Measurements from ENCODE around the gene SRBD1.

The SRBD1 gene, protein sequence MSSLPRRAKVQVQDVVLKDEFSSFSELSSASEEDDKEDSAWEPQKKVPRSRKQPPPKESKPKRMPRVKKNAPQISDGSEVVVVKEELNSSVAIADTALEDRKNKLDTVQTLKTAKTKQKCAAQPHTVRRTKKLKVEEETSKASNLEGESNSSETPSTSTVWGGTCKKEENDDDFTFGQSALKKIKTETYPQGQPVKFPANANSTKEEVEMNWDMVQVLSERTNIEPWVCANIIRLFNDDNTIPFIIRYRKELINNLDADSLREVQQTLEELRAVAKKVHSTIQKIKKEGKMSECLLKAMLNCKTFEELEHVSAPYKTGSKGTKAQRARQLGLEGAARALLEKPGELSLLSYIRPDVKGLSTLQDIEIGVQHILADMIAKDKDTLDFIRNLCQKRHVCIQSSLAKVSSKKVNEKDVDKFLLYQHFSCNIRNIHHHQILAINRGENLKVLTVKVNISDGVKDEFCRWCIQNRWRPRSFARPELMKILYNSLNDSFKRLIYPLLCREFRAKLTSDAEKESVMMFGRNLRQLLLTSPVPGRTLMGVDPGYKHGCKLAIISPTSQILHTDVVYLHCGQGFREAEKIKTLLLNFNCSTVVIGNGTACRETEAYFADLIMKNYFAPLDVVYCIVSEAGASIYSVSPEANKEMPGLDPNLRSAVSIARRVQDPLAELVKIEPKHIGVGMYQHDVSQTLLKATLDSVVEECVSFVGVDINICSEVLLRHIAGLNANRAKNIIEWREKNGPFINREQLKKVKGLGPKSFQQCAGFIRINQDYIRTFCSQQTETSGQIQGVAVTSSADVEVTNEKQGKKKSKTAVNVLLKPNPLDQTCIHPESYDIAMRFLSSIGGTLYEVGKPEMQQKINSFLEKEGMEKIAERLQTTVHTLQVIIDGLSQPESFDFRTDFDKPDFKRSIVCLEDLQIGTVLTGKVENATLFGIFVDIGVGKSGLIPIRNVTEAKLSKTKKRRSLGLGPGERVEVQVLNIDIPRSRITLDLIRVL

DNA sequence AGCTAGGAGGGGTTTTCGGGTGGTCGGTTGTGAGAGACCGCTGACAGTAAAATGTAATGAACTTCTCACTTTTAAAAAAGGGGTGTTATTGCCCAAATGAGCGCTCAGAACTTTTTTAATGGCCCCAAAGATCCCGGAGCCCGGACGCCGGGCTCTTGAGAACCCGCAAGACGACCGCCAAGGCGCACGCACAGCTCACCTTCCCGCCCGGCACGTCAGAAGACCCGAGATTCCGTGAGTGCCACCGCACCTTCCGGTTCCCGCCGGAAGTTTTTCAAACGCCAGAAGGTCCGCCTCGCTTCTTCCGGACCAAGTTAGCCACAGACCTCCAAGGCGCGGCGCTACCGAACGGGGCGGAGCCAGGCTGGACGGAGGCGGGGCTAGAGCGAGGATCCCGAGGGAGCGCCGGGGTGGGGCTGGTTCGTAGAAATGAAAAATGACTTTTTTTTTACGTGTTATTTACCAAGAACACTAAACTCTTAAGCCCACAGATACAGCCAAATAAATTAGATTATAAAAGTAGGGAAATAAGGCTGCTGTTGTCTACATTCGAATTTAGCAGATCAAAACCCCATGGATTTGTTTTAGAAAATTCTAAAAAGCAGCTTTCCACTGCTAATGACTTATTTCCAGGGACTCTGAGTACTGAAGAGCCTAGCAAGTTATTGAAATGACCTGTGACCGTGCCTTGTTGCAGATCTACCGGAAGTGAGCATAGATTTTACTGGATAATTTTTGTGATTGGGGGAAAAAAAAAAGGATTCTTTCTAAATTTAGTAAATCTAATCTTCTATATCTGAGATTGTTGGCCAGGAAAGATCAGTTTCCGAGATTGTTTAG is at the start of gene SRBD1:
Gene SRBD1 (minus strand): TSS at position 248 of the 840 bp plus-strand sequence. CDS start 5,826 bp downstream, outside the sequence.
- DNase-seq = peak; percentile 86 to 90

DNA sequence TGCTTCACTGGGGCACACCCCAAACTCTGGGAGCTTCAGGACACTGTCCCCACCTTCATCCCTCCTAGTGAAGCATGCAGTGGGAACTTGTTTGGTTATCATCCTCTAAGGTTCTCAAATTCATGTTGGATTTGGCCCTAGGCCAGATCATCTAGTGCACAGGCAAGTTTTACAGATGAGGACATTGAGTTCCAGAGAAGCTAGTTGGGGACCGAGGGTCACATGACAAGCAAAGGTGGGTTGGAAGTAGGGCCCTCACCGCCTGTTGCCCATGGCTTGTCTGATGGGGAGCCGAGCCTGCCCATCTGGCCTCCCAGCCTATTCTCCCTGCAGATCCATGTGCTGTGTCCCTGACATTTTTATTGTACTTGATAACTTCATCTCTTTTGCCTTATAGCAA is 43.2 kb upstream of the SRBD1 start:
- no peak for DNase-seq

DNA sequence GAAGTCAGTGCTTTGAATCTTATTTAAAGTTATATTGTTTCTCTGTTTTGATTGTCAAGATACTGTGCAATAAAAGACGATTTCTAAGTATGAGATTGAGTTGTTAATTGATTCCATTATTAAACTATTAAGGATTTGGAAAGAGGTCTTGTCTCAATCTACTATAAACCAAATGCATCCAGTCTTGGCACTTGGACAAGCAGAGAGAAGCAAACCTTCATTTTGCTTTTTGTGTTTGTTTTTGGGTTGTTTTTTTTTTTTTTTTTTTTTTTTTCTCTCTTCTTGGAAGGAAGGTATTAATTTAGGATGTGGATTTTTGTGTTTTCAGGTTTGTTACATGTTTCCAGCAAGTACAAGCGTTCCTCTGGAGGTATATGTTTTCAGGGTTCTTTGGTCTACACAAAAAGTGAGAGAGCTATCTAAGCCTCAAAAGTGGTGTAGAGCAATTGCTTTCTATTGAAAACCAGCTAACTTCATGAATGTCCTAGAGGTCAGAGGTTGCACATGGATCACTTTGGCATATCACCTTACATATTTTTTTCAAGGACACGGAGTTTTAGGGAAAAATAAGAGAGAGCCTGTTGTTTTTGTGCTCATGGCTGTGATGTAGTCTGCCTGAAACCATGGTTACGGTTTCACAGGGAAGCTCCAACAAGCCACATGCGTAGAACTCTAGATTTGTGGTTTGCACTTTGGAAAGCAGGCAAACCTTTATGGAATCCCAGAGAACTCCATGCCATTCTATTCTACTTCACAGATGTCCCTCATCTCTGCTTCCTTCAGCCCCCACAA is 42.3 kb upstream of the SRBD1 start:
- DNase-seq = no peak

DNA sequence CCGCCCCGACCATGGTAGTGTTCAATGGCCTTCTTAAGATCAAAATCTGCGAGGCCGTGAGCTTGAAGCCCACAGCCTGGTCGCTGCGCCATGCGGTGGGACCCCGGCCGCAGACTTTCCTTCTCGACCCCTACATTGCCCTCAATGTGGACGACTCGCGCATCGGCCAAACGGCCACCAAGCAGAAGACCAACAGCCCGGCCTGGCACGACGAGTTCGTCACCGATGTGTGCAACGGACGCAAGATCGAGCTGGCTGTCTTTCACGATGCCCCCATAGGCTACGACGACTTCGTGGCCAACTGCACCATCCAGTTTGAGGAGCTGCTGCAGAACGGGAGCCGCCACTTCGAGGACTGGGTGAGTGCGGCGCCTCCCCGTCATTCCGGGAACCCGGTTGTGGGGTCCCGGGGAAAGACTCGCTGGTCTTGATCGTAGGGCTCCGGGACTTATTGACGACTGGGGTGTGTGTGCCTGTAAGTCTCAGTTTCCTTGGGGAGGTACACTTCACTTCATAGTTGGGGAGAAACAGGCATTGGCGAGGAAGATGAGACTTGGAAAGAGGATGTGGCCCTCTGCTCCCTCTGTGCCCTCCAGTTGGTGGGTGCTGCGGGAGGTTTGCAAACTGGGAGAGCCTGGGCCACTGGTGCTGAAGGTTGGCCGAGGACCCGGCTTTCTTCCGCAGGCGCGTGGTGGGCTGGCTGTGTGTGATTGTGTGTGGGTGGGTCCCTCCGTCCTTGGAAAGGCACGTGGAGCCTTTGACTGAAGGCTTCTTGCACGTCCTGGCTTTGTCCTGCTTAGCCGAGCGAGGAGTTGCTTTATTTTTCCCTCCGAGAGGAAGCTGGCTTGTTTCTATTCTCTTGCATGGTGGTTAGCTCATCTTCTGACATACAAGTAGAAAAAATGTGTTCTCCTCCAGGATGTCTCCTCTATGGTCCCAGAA is 41.3 kb upstream of the SRBD1 start:
- DNase-seq = peak; percentile 21 to 22

DNA sequence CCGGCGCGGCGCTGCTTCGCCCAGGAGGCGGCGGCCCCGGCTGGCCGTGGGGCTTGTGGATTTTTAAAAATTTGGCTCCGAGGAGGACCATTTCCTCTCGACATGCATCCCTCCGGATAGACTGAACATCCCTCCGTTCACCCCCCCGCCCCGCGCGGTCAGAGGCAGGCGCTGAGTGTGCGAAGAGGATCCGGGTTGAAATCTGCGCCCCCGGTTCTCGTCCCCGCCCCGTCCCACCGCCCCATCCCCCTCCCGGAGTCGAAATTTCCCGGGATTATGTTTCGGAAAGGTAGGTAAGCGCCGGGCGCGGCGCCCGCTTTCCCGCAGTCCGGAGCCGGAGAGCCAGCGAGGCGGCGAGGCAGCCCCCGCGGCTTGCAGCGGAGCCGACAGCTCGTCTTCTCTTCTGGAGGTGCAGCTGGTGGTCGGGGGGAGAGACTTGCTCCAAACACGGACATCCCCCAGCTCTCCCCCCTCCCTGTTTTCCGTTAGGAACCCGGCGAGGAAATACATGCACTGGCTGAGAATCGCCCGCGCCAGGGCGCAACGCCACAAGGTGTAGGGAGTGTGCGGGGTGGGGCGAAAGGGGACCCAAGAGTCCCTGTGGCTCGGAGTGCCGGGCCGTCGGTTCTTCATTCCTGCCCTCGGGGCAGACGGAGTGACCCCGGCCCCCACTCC is 40.5 kb upstream of the SRBD1 start, which contains the start of gene PRKCE:
Gene PRKCE (plus strand): TSS at position 261 of the 675 bp plus-strand sequence.
- DNase-seq = peak; percentile 17 to 49

DNA sequence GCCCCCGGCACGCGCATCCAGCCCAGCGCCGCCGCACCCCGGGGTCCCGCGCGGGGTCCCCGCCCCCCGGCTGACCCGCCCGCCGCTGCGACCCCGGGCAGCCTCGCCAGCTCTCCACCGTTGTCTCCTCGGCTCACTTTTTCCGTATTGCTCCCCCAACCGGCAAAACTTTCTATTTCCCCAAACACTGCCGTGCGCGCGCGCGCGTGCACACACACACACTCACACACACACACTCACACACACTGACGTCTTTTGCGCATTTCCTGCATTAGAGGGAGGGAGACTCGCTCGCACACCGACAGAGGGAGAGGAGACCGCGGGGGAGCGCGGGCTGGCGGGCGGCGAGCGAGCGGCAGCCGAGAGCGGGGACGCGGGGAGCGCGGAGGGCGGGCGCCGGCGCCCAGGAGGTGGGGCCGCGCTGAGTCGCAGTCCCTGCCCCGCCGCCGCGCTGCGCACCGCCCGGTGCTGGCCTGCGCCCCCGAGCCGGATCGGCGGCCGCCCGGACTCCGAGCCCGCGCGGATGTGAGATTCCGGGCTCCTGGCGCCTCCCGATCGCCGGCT is 39.9 kb upstream of the SRBD1 start:
- DNase-seq = peak; percentile 95 to 97

DNA sequence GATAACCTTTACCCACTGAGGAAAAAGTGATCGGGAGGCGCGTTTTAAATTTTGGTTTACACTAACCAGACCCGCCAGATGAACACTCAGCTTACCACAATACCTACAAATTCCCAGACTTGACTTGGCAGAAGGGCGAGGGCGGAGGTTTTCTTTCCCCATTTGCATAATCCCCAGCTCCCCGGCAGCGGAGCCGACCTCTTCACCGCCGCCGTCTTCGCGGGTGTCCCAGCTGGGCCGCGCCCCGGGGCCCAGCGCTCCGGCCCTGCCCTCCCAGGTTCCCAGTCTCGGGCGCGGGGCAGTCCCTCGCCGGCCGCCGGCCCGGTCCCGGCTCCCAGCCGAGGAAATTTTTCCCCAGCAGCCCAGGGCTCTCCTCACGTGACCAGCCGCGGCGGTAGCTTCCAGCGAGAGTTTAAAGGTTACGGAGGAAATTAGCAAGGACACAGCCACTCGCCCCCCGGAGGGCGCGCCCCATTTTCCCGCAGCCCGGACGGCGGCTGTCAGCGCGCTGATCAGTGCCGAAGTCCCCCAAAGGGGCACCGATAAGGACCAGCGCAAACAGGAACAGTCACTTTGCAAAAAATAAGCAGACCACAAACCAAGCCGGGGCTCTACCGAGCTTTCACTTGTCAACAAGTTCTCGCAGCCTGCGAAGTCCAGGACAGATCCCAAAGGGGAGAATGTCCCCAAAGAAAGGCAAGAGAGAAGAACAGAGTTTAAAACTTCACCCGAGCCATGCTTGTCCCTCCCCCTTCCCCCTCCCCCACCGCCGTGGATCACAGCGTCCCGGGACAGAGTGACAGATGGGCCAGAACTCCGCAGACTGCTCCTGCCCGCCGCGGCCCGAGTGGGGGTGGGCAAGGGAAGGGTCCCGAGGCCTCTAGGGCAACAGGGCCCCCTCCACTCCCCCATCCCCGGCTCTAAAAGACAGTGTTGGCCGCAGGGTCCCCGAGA is 39.1 kb upstream of the SRBD1 start:
- peak; percentile 46 to 57 for DNase-seq

DNA sequence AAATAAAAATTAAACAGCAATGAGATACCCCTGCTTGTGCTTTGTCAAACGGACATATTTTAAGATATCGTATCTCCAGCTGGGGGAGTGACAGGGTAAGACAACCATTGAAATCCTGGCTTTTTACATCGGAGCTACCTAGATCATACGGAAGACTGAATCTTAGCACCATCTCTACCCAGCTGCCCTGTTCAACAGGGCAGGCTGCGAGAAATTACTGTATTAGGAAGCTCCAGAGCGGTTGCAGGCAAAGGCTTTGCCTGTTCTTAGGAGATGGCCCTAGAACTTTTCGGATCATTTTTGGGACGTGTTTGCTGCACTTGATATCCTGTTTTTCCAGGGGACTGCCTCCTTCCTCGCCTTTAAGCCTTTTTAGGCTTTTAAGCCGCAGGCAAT is 38.4 kb upstream of the SRBD1 start:
- DNase-seq = no peak

DNA sequence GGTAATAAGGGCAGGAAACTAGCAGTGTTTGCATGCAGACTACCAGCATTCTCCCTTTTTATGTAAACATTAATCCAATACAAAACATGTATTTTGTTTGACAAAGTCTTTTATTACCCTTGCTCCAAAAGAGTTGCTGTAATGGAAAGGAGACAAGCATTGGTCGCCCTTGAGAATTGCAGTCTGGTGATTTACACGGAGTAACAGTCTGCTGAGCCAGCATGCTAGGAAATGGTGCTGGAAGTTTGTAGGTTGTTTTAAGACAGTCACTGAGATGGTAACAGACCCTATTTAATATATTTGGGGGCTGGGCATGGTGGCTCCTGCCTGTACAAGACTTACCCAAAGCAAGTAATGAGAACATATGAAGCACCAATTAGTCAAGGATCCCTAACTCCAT is 37.6 kb upstream of the SRBD1 start:
- no peak for DNase-seq

DNA sequence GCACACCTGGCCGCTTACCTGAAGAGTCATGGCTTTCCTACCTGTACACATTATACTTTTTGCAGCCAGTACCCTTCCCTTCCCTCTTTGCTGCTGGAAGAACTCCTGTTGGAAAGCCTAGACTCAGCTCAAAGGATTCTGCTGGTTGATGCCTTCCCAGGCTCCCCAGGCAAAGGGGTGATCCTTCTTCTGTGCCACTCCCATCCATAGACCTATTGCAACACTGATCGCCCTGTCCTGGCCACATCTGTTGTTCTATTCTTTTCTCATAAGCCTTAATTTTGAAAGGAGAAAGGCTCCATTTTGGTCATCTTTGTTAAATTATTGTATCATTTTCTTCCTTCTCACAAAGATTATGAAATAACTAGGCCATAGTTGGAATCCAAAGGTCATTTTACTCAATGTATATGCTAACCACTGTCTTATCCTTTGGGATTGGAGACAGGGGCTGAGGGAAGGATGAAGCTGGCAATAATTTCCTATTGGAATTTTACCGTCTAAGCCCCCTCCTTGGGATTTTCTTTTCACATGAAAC is 37.0 kb upstream of the SRBD1 start:
- no peak for DNase-seq

DNA sequence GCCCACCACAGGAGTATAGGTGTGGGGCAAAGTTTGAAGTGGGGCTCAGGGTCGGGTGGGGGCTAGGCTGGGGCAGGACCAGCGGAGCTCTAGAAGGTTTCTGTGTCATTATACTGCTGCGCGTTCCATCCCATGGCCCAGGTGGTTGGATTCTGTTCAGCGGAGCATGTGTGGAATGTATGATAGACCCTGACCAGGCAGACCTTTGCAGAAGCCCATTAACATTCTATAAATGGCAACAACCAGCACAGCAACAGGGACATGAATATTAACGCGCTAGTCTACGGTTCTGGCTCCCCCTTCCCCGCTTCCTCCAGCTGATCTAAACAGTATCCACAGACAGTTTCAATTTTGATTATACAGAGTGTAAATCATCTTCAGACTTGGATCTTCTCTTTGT is 36.3 kb upstream of the SRBD1 start:
- DNase-seq = no peak

DNA sequence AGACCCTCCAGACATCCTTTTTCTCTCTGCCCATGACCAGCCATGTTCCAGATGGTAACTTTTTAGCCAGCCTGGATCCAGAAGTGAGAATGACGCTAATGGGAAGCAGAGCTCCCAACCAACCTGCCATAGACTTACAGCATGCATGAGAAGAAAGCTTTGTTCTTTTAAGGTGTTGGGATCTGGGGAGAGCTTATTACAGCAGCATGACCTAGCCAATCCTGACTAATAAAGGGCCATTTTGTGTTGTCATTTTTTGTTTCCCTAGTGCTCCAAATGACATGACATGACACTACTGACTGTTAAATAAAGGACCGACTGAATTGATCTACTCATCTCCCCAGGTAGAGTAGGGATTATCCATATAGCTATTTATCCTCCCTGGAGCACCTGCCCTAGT is 35.2 kb upstream of the SRBD1 start:
- DNase-seq = no peak

DNA sequence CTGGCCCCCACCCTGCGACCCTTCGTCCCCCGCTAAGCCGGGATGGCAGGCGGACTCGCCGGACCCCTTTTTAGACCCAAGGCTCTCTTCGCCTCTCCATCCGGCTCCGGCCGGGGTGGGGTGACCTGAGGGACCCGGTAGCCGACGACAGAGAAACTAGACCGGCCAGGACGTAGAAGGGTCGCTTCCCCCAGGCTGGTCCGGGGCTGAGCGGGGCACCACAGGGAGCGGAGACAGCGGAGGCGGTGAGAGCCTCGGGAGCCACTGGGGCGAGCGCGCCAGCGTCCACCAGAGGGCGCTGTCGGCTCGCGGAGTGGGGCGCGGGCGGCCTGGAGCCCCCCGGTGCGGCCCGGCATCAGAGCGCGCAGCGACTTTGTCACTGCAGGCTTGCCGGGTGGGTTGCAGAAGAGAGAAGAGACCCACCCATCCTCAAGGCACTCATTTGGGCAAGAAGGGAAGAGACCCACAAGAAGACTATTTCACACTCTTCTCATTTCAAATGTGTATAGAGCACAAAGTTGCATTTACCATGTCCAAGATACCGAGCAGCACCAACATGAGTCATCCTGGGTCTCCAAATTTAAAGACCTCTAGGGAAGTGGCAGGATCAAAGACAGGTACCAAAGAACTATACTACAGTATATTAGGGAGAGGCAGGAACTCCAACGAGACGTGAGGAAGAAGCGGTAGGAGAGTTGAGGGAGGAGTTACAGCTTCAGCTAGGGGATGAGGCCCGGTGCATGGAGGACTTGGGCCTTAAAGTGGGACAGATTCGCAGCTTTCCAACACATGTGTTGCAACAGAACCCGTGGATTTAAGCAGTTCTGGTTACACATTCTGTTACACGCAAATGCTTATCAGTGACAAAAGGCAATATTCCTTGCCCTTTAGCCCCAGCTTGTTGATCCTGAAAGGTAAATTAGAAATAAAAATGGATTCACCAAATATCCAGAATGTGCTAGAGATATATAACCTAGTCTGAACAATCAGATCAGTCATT is 32.8 kb upstream of the SRBD1 start:
- DNase-seq = peak; percentile 71 to 75

DNA sequence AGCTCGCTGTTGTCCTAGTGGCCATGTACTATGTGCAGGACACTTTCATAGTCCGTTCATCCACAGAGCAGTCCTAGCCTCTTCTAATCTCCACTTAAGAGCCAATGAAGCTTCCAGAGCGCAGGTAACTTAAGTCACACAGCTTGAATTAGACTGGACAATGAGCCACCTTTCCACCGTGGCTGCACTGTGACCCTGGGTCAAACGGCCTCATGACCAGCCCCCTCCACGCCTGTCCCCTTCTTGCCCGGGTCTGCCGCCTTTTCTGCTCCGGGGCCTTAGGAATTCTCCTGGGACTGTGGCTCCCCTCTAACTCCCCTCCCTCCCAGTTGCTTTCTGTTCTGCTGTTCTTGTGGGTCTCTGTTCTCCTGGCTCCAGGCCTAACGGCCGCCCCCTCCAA is 32.0 kb upstream of the SRBD1 start:
- no peak for DNase-seq

DNA sequence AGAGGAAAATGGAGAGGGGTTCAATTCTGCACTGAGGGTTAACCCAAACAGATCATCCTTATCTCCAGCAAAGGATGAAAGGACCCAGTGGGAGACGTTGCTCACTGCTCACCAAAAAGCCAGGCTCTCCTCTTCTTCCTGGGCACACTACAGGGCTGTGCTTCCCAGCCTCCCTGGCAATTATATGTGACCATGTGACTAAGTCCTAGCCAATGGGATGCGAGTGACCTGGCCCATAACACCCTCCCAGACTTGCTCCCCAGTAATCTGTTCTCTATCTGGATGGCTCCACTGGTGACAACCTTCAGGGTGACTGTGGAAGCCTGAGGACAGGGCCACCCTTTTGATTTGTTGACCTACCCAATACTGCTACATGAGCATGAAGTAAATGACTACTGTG is 29.5 kb upstream of the SRBD1 start:
- DNase-seq = no peak

DNA sequence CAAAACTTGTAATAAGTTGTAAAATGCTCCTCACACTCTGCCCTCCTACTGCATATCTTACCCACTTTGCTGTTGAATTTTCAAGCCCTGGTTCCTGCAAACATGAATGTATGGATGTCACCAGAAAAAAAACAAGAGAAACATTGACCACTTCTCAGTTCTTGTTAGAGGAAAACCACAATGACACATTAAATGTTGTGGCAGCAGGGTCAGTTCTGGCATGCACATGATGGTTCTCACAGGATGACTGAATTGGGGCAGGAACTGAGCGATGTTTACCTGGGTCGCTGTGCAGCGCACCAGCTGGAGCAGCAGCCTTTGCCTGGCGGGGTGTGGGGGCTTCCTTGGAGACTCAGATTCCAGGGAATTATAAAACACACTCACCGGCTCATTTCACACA is 26.4 kb upstream of the SRBD1 start:
- peak in 1 of 2 donors; percentile 7 for DNase-seq

DNA sequence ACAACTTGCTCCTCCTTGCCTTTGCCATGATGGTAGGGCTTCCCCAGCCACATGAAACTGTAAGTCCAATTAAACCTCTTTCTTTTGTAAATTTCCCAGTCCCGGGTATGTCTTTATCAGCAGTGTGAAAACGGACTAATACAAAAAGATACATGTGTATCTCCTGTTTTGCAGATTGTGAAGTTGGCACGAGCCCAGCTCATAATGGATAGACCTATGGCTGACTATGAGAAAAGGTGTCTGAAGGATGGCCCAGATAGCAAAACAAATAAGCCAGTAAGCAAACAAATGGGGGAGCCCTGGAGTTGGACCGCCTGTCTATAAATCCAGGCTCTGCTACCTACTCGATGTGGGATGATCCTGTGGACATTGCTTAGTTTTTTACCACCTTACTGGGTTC is 24.9 kb upstream of the SRBD1 start:
- no peak for DNase-seq
